Neuronal stem cell (in vitro differentiated cells): Measurements from ENCODE around the gene EML4.

Source experiments
- DNase-seq: peaks from one replicate; pipeline ENCODE4 v3.0.0-alpha.2; 2013; ENCODE audit warnings: low spot score
- H2AFZ ChIP-seq: one replicate; pipeline ENCODE4 v1.6.1; 2013; ENCODE audit warnings: mild to moderate bottlenecking, low read length, inconsistent platforms
- H2AK5ac ChIP-seq: 2 replicates; pipeline ENCODE4 v1.6.1; 2013; ENCODE audit warnings: low read depth, mild to moderate bottlenecking, inconsistent platforms, low read length, moderate library complexity, mixed read lengths
- H2BK120ac ChIP-seq: 2 replicates; pipeline ENCODE4 v1.6.1; 2013; ENCODE audit warnings: low read depth, mild to moderate bottlenecking, inconsistent platforms, low read length, moderate library complexity, mixed read lengths
- H2BK12ac ChIP-seq: one replicate; pipeline ENCODE4 v1.6.1; 2013; ENCODE audit warnings: low read length, inconsistent platforms
- H2BK15ac ChIP-seq: 2 replicates; pipeline ENCODE4 v1.6.1; 2013; ENCODE audit warnings: mild to moderate bottlenecking, low read length, inconsistent platforms, mixed read lengths
- H2BK5ac ChIP-seq: one replicate; pipeline ENCODE4 v1.6.1; 2013; ENCODE audit warnings: inconsistent platforms, mild to moderate bottlenecking, low read length, moderate library complexity
- H3K14ac ChIP-seq: one replicate; pipeline ENCODE4 v1.6.1; 2013; ENCODE audit warnings: low read length, inconsistent platforms
- H3K18ac ChIP-seq: 2 replicates; pipeline ENCODE4 v1.6.1; 2013; ENCODE audit warnings: low read length, inconsistent platforms
- H3K23ac ChIP-seq: 2 replicates; pipeline ENCODE4 v1.6.1; 2013; ENCODE audit warnings: low read depth, mild to moderate bottlenecking, mixed read lengths, low read length, inconsistent platforms; ENCODE audit not compliant: poor library complexity
- H3K27ac ChIP-seq: replicated peaks from 3 replicates; pipeline ENCODE4 v1.5.1; 2013; ENCODE audit warnings: low read length, inconsistent platforms
- H3K27me3 ChIP-seq, 3 experiments: 2 replicates each; pipeline ENCODE4 v1.6.1; 2013; ENCODE audit warnings: low read length in 3 of 3, mild to moderate bottlenecking in 2 of 3, inconsistent platforms in 1 of 3, low read depth in 1 of 3, mixed read lengths in 1 of 3, moderate library complexity in 1 of 3; ENCODE audit not compliant: control insufficient read depth in 3 of 3, insufficient read depth in 3 of 3
- H3K36me3 ChIP-seq, 2 donors: replicated peaks in 1 of 2; 2 replicates each; pipeline ENCODE4 v1.6.1; 2013; ENCODE audit warnings: low read length in 2 of 2; ENCODE audit not compliant: control insufficient read depth in 2 of 2, insufficient read depth in 2 of 2
- H3K4ac ChIP-seq: 2 replicates; pipeline ENCODE4 v1.6.1; 2013; ENCODE audit warnings: inconsistent platforms, mild to moderate bottlenecking, low read length, moderate library complexity
- H3K4me1 ChIP-seq, 2 donors: 1 replicate in 1 of 2; 2 replicates in 1 of 2; pipeline ENCODE4 v1.6.1; 2013; ENCODE audit warnings: low read length in 2 of 2, low read depth in 1 of 2; ENCODE audit not compliant: control insufficient read depth in 2 of 2, insufficient read depth in 1 of 2
- H3K4me2 ChIP-seq: one replicate; pipeline ENCODE4 v1.6.1; 2013; ENCODE audit warnings: mild to moderate bottlenecking, low read length, inconsistent platforms; ENCODE audit not compliant: insufficient read depth, poor library complexity, severe bottlenecking
- H3K4me3 ChIP-seq, 2 donors: 2 replicates each; pipeline ENCODE4 v1.5.1; 2013; ENCODE audit warnings: low read length in 2 of 2, mild to moderate bottlenecking in 2 of 2, inconsistent platforms in 1 of 2, moderate library complexity in 1 of 2
- H3K79me1 ChIP-seq: one replicate; pipeline ENCODE4 v1.6.1; 2013; ENCODE audit warnings: low read depth, mild to moderate bottlenecking, inconsistent platforms, low read length, moderate library complexity
- H3K9ac ChIP-seq: one replicate; pipeline ENCODE4 v1.6.1; 2013; ENCODE audit warnings: mild to moderate bottlenecking, low read depth, low read length, inconsistent platforms; ENCODE audit not compliant: poor library complexity
- H3K9me3 ChIP-seq, 2 donors: replicated peaks in 1 of 2; 2 replicates each; pipeline versions ENCODE3 to v1.6.1; 2013; ENCODE audit warnings: low read length in 2 of 2, mild to moderate bottlenecking in 2 of 2, inconsistent platforms in 1 of 2, low read depth in 1 of 2, mixed read lengths in 1 of 2, moderate library complexity in 1 of 2; ENCODE audit not compliant: control insufficient read depth in 2 of 2, insufficient read depth in 1 of 2
- H4K8ac ChIP-seq: one replicate; pipeline ENCODE4 v1.6.1; 2013; ENCODE audit warnings: low read depth, mild to moderate bottlenecking, inconsistent platforms, low read length, moderate library complexity
- H4K91ac ChIP-seq: one replicate; pipeline ENCODE4 v1.6.1; 2013; ENCODE audit warnings: low read length, low read depth, mild to moderate bottlenecking, inconsistent platforms; ENCODE audit not compliant: poor library complexity
- WGBS, 2 donors: extraction: QIAGEN DNeasy Blood & Tissue Kit; methylation state at CpG; one replicate each; pipeline ENCODE4 v1.1.7; 2013; ENCODE audit warnings: missing lambda C conversion rate in 2 of 2, mixed read lengths in 1 of 2; ENCODE audit not compliant: insufficient read length in 2 of 2, insufficient replicate concordance in 1 of 2; ENCODE audit errors: extremely low coverage in 2 of 2; 5-methylcytosine and 5-hydroxymethylcytosine counted together

The EML4 gene

GRCh38 chr2:42196403-42197267, 27.5 kb downstream of the EML4 start:
- H2BK15ac ChIP-seq: no peak overlapping the region
- H3K36me3 ChIP-seq: no peaks in the 10 kb centered on the region
- no peak overlapping the region for H3K9ac ChIP-seq
- H2BK5ac ChIP-seq: no peak overlapping the region
- no peak overlapping the region for H2AFZ ChIP-seq
- no peak overlapping the region for H3K4me3 ChIP-seq
- DNase-seq: no peak
- H3K18ac ChIP-seq: no peak overlapping the region
- H3K4ac ChIP-seq: no peak overlapping the region
- H3K14ac ChIP-seq: no peak overlapping the region
- WGBS, 2 donors: no CpG with 5 or more reads among the region's 9 CpGs
- H3K4me2 ChIP-seq: no peak overlapping the region
- no peak overlapping the region for H2AK5ac ChIP-seq
- no peak overlapping the region for H2BK12ac ChIP-seq
- H4K8ac ChIP-seq: no peak overlapping the region
- peaks cover 2% of the 10 kb centered on the region for H3K79me1 ChIP-seq
- no peaks in the 10 kb centered on the region for H3K27me3 ChIP-seq
- peaks cover 0 to 9% of the 10 kb centered on the region in 2 donors for H3K9me3 ChIP-seq
- no peak overlapping the region for H4K91ac ChIP-seq
- H3K4me1 ChIP-seq: peaks cover 0 to 3% of the 10 kb centered on the region in 2 donors
- H3K27ac ChIP-seq: no peak overlapping the region
- H2BK120ac ChIP-seq: no peak overlapping the region
- H3K23ac ChIP-seq: no peak overlapping the region

- Histone ChIP-seq H3K4me1 (peaks cover 0 to 3% of the 10 kb centered on the region in 2 donors), H3K4me3 (no peak overlapping the region), H2BK15ac (no peak overlapping the region), H2BK5ac (no peak overlapping the region), H4K91ac (no peak overlapping the region), H2AK5ac (no peak overlapping the region), H4K8ac (no peak overlapping the region), H3K9me3 (peaks cover 0 to 9% of the 10 kb centered on the region in 2 donors), H2BK120ac (no peak overlapping the region), H3K27me3 (no peaks in the 10 kb centered on the region), H3K27ac (no peak overlapping the region), H3K36me3 (no peaks in the 10 kb centered on the region), H3K18ac (no peak overlapping the region), H3K79me1 (peaks cover 2% of the 10 kb centered on the region), H2AFZ (no peak overlapping the region), H3K4ac (no peak overlapping the region), H3K4me2 (no peak overlapping the region), H3K14ac (no peak overlapping the region), H3K23ac (no peak overlapping the region), H2BK12ac (no peak overlapping the region), H3K9ac (no peak overlapping the region)
- DNase-seq: no peak
- WGBS, 2 donors: no CpG with 5 or more reads among the region's 1 CpG
Measured at GRCh38 chr2:42197792-42198191, 28.6 kb downstream of the EML4 start.

- Histone ChIP-seq H3K9me3 (peaks cover 0 to 9% of the 10 kb centered on the region in 2 donors), H4K8ac (no peak overlapping the region), H3K14ac (no peak overlapping the region), H3K4ac (no peak overlapping the region), H3K27me3 (no peaks in the 10 kb centered on the region), H2AFZ (no peak overlapping the region), H3K9ac (no peak overlapping the region), H4K91ac (no peak overlapping the region), H3K23ac (no peak overlapping the region), H2AK5ac (no peak overlapping the region), H2BK120ac (no peak overlapping the region), H2BK15ac (no peak overlapping the region), H3K27ac (no peak overlapping the region), H2BK5ac (no peak overlapping the region), H3K79me1 (peaks cover 2% of the 10 kb centered on the region), H3K18ac (no peak overlapping the region), H3K4me3 (no peak overlapping the region), H3K36me3 (no peaks in the 10 kb centered on the region), H3K4me2 (no peak overlapping the region), H3K4me1 (peaks cover 0 to 3% of the 10 kb centered on the region in 2 donors), H2BK12ac (no peak overlapping the region)
- DNase-seq: no peak
Measured at GRCh38 chr2:42198466-42198865, 29.3 kb downstream of the EML4 start.

- 100% methylated on average over 1 of the region's 2 CpGs; no CpG with 5 or more reads in 1 of the 2 donors for WGBS, 2 donors
- no peak overlapping the region for H3K18ac ChIP-seq
- no peak overlapping the region for H3K14ac ChIP-seq
- no peaks in the 10 kb centered on the region for H3K27me3 ChIP-seq
- H3K27ac ChIP-seq: no peak overlapping the region
- H2BK120ac ChIP-seq: no peak overlapping the region
- peaks cover 2% of the 10 kb centered on the region for H3K79me1 ChIP-seq
- no peak overlapping the region for H2BK12ac ChIP-seq
- no peak overlapping the region for H3K4me3 ChIP-seq
- H4K8ac ChIP-seq: no peak overlapping the region
- no peak overlapping the region for H2AK5ac ChIP-seq
- DNase-seq: no peak
- no peak overlapping the region for H2BK15ac ChIP-seq
- no peaks in the 10 kb centered on the region for H3K4me1 ChIP-seq
- no peak overlapping the region for H3K23ac ChIP-seq
- no peak overlapping the region for H3K4ac ChIP-seq
- no peak overlapping the region for H4K91ac ChIP-seq
- no peaks in the 10 kb centered on the region for H3K36me3 ChIP-seq
- no peak overlapping the region for H2AFZ ChIP-seq
- no peak overlapping the region for H3K9ac ChIP-seq
- peaks cover 0 to 9% of the 10 kb centered on the region in 2 donors for H3K9me3 ChIP-seq
- no peak overlapping the region for H2BK5ac ChIP-seq
- no peak overlapping the region for H3K4me2 ChIP-seq
Measured at GRCh38 chr2:42199002-42199401, 29.8 kb downstream of the EML4 start.
